K562 (cell line): Measurements from ENCODE around the gene OR13C4. TPM values are rescaled to one million over a fixed set of nuclear protein-coding genes. Genes with fewer than 3 reads are reported as not detected.

Experiments
- ATAC-seq: fragments of 200-7000 bp; cut with Tn5 transposase; 3 replicates; pipeline ENCODE4 v1.9.1; 2020; ENCODE audit warnings: moderate library complexity
- BruUV-seq: library from RNA; stranded (reverse); fragments of 400-500 nt; replicated peaks from 2 replicates; lab custom pipeline; 2021; lab: Mats Ljungman, UMichigan
- CTCF ChIA-PET: fragments of 300-600 bp; formaldehyde crosslinking; extraction: SDS; loops from one replicate; lab custom pipeline; 2021; ENCODE audit warnings: low intra/inter-chr PET ratio; lab: Yijun Ruan, JAX
- POLR2A ChIA-PET: fragments of 300-600, 350-650 bp; sonication (Branson Sonifier 250); formaldehyde crosslinking; extraction: SDS; loops from one replicate; lab custom pipeline; 2021; ENCODE audit warnings: antibody characterized with exemption, inconsistent platforms; lab: Yijun Ruan, JAX
- DNase-seq, 4 experiments: peaks; one replicate each; pipeline versions ENCODE4 v3.0.0 to v3.0.0-alpha.2; 2011 to 2018; ENCODE audit warnings: low spot score in 3 of 4, mixed read lengths in 3 of 4; ENCODE audit errors: extremely low read depth in 1 of 4
- FAIRE-seq: peaks from 2 replicates; lab custom pipeline; 2011; peaks lifted over from hg19 to GRCh38; lab: Jason Lieb, UNC
- H2AFZ ChIP-seq: 2 replicates; pipeline ENCODE4 v1.6.0; 2011; ENCODE audit warnings: low read depth, low read length, control low read depth, inconsistent platforms
- H3K27ac ChIP-seq: fragments of 200-600 bp; 3 replicates; pipeline ENCODE4 v1.8.0; 2011; ENCODE audit warnings: low read depth, mild to moderate bottlenecking, control low read depth, inconsistent platforms, low read length, moderate library complexity, mixed read lengths; ENCODE audit errors: extremely low read depth
- H3K27me3 ChIP-seq, 2 experiments: fragments of 300-600 bp in 1 of 2; 2 replicates in 1 of 2; 3 replicates in 1 of 2; pipeline versions ENCODE4 v1.6.0 to v1.8.0; 2011; ENCODE audit warnings: inconsistent platforms in 2 of 2, low read length in 2 of 2, mild to moderate bottlenecking in 1 of 2, mixed read lengths in 1 of 2, moderate library complexity in 1 of 2; ENCODE audit not compliant: control insufficient read depth in 2 of 2, insufficient read depth in 2 of 2
- H3K36me3 ChIP-seq: fragments of 300-600 bp; 3 replicates; pipeline ENCODE4 v1.8.0; 2011; ENCODE audit warnings: mild to moderate bottlenecking, low read length, inconsistent platforms; ENCODE audit not compliant: control insufficient read depth, insufficient read depth
- H3K4me1 ChIP-seq, 2 experiments: fragments of 200-600 bp in 1 of 2; replicated peaks in 1 of 2; 2 replicates in 1 of 2; 3 replicates in 1 of 2; pipeline versions ENCODE4 v1.5.1 to v1.8.0; 2011; ENCODE audit warnings: inconsistent platforms in 2 of 2, low read length in 2 of 2, mild to moderate bottlenecking in 1 of 2, mixed read lengths in 1 of 2, moderate library complexity in 1 of 2; ENCODE audit not compliant: control insufficient read depth in 2 of 2, insufficient read depth in 2 of 2
- H3K4me2 ChIP-seq: 2 replicates; pipeline ENCODE4 v1.6.1; 2011; ENCODE audit warnings: low read length, control low read depth, inconsistent platforms, mixed read lengths; ENCODE audit not compliant: insufficient read depth
- H3K4me3 ChIP-seq: fragments of 200-600 bp; sonication (generic), shearing (Covaris generic); 2 replicates; pipeline ENCODE4 v1.5.1; 2016; ENCODE audit warnings: control low read depth, inconsistent platforms
- H3K79me2 ChIP-seq: fragments of 200-600 bp; 3 replicates; pipeline ENCODE4 v1.8.0; 2011; ENCODE audit warnings: low read length, inconsistent platforms; ENCODE audit not compliant: control insufficient read depth, insufficient read depth
- H3K9ac ChIP-seq, 2 experiments: 2 replicates each; pipeline versions ENCODE4 v1.6.0 to v1.6.1; 2011; ENCODE audit warnings: low read depth in 2 of 2, low read length in 2 of 2, control low read depth in 1 of 2, inconsistent platforms in 1 of 2, mild to moderate bottlenecking in 1 of 2, mixed read lengths in 1 of 2; ENCODE audit not compliant: insufficient read depth in 1 of 2
- H3K9me1 ChIP-seq: one replicate; pipeline ENCODE4 v1.6.0; 2011; ENCODE audit warnings: inconsistent platforms, mild to moderate bottlenecking, low read length, moderate library complexity; ENCODE audit not compliant: control insufficient read depth, insufficient read depth
- H3K9me3 ChIP-seq: replicated peaks from 2 replicates; pipeline ENCODE4 v1.5.1; 2011; ENCODE audit warnings: low read depth, low read length, inconsistent platforms; ENCODE audit not compliant: control insufficient read depth, insufficient read depth
- H4K20me1 ChIP-seq: replicated peaks from 2 replicates; pipeline ENCODE4 v1.6.1; 2011; ENCODE audit warnings: low read length, inconsistent platforms, mixed read lengths; ENCODE audit not compliant: control insufficient read depth, insufficient read depth
- E2F8 ChIP-seq: fragments of 450-650 bp; IDR thresholded peaks from 2 replicates; pipeline ENCODE4 v1.7.1; 2018; ENCODE audit warnings: mild to moderate bottlenecking, low read depth; ENCODE audit not compliant: partially characterized antibody
- FOXK1 ChIP-seq: sonication (generic); formaldehyde crosslinking; IDR thresholded peaks from 2 replicates; pipeline ENCODE4 v1.8.0; 2022; ENCODE audit warnings: missing genetic modification reagents, mild to moderate bottlenecking, borderline replicate concordance
- PRDM10 ChIP-seq: fragments of 450-650 bp; IDR thresholded peaks from 2 replicates; pipeline ENCODE4 v1.6.1; 2018; ENCODE audit not compliant: partially characterized antibody
- STAT5A ChIP-seq: IDR thresholded peaks from 2 replicates; pipeline ENCODE4 v1.6.1; 2012; ENCODE audit warnings: low read length, inconsistent platforms, borderline replicate concordance
- STAT6 ChIP-seq: sonication (generic); formaldehyde crosslinking; IDR thresholded peaks from 2 replicates; pipeline ENCODE4 v1.8.1; 2023; ENCODE audit warnings: mild to moderate bottlenecking, missing genetic modification reagents
- ZBTB2 ChIP-seq: fragments of 450-650 bp; IDR thresholded peaks from 2 replicates; pipeline ENCODE4 v1.6.1; 2016; ENCODE audit warnings: antibody characterized with exemption
- ZNF212 ChIP-seq: fragments of 450-650 bp; formaldehyde crosslinking; IDR thresholded peaks from 2 replicates; pipeline ENCODE4 v1.4.0; 2020; ENCODE audit warnings: mild to moderate bottlenecking
- ZNF512 ChIP-seq: IDR thresholded peaks from 2 replicates; pipeline ENCODE4 v1.6.1; 2016; ENCODE audit warnings: missing genetic modification characterization, missing compliant biosample characterization
- WGBS: fragments of 100-300 bp; shearing (Covaris generic); methylation state at CpG from one replicate; pipeline ENCODE4 v1.1.6; 2016; ENCODE audit warnings: low coverage, mixed read lengths; ENCODE audit not compliant: insufficient coverage; ENCODE audit errors: missing lambda C conversion rate; 5-methylcytosine and 5-hydroxymethylcytosine counted together
- in situ Hi-C: fragments of 300-500 bp; cut with MboI; formaldehyde crosslinking; loops from 4 replicates; pipeline ENCODE4 v1.15.0; 2018; ENCODE audit warnings: inconsistent platforms, mixed read lengths
- intact Hi-C: fragments of 100-400 bp; cut with micrococcal nuclease; formaldehyde crosslinking; loops from 2 replicates; pipeline ENCODE4 v1.14.2; 2022
- polyA plus RNA-seq, 8 experiments: library from polyadenylated mRNA; depleted of rRNA in 4 of 8; stranded (reverse) in 5 of 8; unstranded in 3 of 8; fragments of >200 nt; fragmentation: Nextera tagmentation in 2 of 8; fragmentation: Illumina TruSeq in 1 of 8; extraction: Ambion mirVana in 2 of 8; extraction: Trizol in 1 of 8; gene quantifications; 2 replicates each; pipeline versions ENCODE4 v1.2.1 to v1.2.3, GENCODE V29; 2011 to 2014; ENCODE audit warnings: inconsistent platforms in 1 of 8, missing spikeins in 1 of 8
- total RNA-seq, 7 experiments: library from RNA; depleted of rRNA in 6 of 7; stranded (reverse); fragments of >200 nt in 6 of 7; fragmentation: Illumina TruSeq in 2 of 7; extraction: Trizol in 2 of 7; gene quantifications; 2 replicates each; pipeline versions ENCODE4 v1.2.1 to v1.2.3, GENCODE V29; 2011 to 2021; ENCODE audit warnings: low replicate concordance in 1 of 7

The OR13C4 gene
- total and polyA plus RNA-seq, 9 of the 15 experiments (the other 6 are each of a cell fraction or from before 2014, with no cell fraction given) = not detected

- BruUV-seq = no TSS peak
- FAIRE-seq (no peak), DNase-seq (no peak), ATAC-seq (no peak)
- H4K20me1 ChIP-seq = no peaks in the 10 kb centered on the region
- no peak overlapping the region for H3K4me2 ChIP-seq
- no peaks in the 10 kb centered on the region; the same call in 1 of the 2 replicates for H3K9me3 ChIP-seq
- no peak overlapping the region for H2AFZ ChIP-seq
- intact Hi-C loops = no loop called here
- no peaks in the 10 kb centered on the region for H3K36me3 ChIP-seq
- ChIA-PET CTCF (no interaction called here), POLR2A (no interaction called here)
- no peak overlapping the region for H3K9ac ChIP-seq
- H3K4me3 ChIP-seq = no peak overlapping the region
- H3K4me1 ChIP-seq = no peaks in the 10 kb centered on the region
- in situ Hi-C loops = no loop called here
- H3K9me1 ChIP-seq = no peaks in the 10 kb centered on the region
- 2% methylated on average over 3 of the region's 3 CpGs for WGBS
- H3K27ac ChIP-seq = no peak overlapping the region
- H3K27me3 ChIP-seq = no peaks in the 10 kb centered on the region
- no peaks in the 10 kb centered on the region for H3K79me2 ChIP-seq
- TF ChIP-seq ZNF512 (tag) (no peak), PRDM10 (no peak), STAT5A (no peak), E2F8 (no peak), STAT6 (CRISPR knock-in tag) (no peak), ZNF212 (no peak), FOXK1 (CRISPR knock-in tag) (no peak), ZBTB2 (no peak)
Observed at GRCh38 chr9:104494808-104495207, 32.2 kb downstream of the OR13C4 start.
